Amniotic epithelial cell (primary cell): ENCODE data around the gene LTBR.
"Not testable (repeated sequence)": the region's sequence is repeated elsewhere in the genome, so short reads cannot be mapped to it uniquely, and the experiment has no call there.

ENCODE experiments used
- DNase-seq: peaks from one replicate; pipeline ENCODE4 v3.0.0-alpha.2; 2010; ENCODE audit warnings: low read depth

LTBR gene

GRCh38 chr12:6383572-6384498 lies at the start of gene LTBR:
Gene LTBR, plus strand, starts transcription at chr12:6384162. Its CDS starts 197 bp downstream, at chr12:6384359.
- peak; percentile 93 for DNase-seq

- DNase-seq = no peak
Observed at GRCh38 chr12:6334359-6334758, 49.6 kb upstream of the LTBR start.

- DNase-seq = no peak
Observed at GRCh38 chr12:6334940-6335450, 49.0 kb upstream of the LTBR start.

GRCh38 chr12:6335451-6336078 lies 48.4 kb upstream of the LTBR start:
- peak; percentile 88 for DNase-seq

GRCh38 chr12:6336079-6336888 lies 47.7 kb upstream of the LTBR start:
- DNase-seq = peak; percentile 100

- no peak for DNase-seq
Observed at GRCh38 chr12:6336889-6337853, 46.8 kb upstream of the LTBR start.

GRCh38 chr12:6337958-6338433 lies 46.0 kb upstream of the LTBR start:
- peak; percentile 78 for DNase-seq

- DNase-seq = not testable (repeated sequence)
Observed at GRCh38 chr12:6338536-6338935, 45.4 kb upstream of the LTBR start.

GRCh38 chr12:6338955-6339354 lies 45.0 kb upstream of the LTBR start:
- no peak for DNase-seq

GRCh38 chr12:6340032-6340638 lies 43.8 kb upstream of the LTBR start:
- DNase-seq = peak; percentile 78

GRCh38 chr12:6340745-6341416 lies 43.1 kb upstream of the LTBR start:
- no peak for DNase-seq

GRCh38 chr12:6341417-6342139 lies 42.4 kb upstream of the LTBR start, which contains the start of gene TNFRSF1A:
Gene TNFRSF1A, minus strand, starts transcription at chr12:6342076. Its CDS starts 262 bp downstream, at chr12:6341814.
- DNase-seq = peak; percentile 91

- DNase-seq = no peak
Observed at GRCh38 chr12:6342140-6342889, 41.6 kb upstream of the LTBR start.

GRCh38 chr12:6343518-6343917 lies 40.4 kb upstream of the LTBR start:
- no peak for DNase-seq

- DNase-seq = not testable (repeated sequence)
Observed at GRCh38 chr12:6344101-6344660, 39.8 kb upstream of the LTBR start.

GRCh38 chr12:6345319-6346091 lies 38.5 kb upstream of the LTBR start:
- DNase-seq = peak; percentile 99

GRCh38 chr12:6346235-6346832 lies 37.6 kb upstream of the LTBR start:
- peak; percentile 56 for DNase-seq
